AML-193 (cell line): ENCODE measurements around the gene RALGPS1.

Experiments
- DNase-seq, 2 experiments: peaks; one replicate each; lab custom pipeline; 2025; lab: John Stamatoyannopoulos, UW

Gene RALGPS1

DNA sequence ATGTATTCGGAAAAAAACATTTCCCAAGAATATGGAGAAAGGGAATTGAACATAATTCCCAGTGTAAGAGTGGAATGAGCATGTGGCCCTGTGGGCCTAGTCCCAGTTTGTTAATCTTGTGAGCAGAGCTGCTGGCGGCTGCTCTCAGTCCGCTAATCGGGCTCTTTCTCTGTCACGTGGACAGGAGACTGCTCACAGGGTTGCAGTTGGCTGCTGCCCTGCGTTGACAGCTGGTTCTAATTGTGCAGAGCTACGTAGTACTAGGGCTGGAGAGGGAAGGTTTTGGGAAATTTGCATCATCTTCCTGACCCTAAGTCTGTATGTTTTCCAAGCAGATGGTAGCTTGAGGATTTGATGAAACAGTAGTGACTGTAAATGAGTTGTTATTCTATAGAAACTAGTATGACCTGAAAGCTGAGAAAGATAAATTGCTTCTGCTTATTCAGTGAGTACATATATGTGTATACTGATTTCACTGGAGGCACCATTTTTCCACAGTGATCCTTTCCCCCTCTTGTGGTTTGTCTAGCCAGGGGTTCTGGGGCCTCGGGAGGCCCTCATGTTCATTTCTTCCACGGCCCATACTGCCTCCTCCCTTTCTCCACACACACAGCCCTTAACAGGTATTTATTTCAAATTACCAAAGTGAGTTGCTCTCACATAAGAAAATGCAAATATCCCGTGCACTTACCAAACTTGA lies 107.2 kb downstream of the RALGPS1 start:
- DNase-seq, result no peak

DNA sequence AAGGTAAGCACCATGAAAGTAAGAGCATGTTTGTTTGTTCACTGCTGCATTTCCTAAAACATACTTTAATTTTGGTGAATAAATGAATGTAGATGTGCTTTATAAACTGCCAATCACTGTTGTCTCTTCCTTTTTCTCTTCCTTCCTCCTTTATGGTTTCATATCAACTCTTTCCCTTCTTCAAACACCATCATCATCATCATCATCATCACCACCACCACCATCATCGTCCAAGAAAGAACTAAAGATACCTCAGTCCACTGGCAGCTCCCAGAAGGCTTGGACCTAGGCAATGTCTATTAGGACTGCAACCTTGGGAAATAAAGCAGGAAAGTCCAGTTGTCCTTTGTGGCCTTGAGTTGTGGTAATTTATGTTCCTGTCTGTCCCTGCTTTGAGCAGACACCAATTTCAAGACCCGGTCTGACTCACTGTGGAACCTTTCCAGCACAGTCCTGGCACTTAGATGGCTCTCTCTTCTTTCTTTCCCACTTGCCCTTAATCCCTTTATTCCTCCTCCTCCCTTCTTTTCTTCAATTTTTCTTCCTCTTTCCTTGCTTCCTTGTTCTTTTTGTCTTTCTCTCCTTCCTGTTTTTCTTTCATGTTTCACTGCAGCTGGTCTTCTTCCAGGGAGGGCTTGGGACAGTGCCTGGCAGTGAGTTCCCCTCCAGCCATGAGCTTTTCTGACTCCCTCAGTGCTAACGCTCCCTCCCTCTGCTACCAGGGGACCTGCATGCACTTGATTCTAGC lies 108.5 kb downstream of the RALGPS1 start:
- no peak for DNase-seq

DNA sequence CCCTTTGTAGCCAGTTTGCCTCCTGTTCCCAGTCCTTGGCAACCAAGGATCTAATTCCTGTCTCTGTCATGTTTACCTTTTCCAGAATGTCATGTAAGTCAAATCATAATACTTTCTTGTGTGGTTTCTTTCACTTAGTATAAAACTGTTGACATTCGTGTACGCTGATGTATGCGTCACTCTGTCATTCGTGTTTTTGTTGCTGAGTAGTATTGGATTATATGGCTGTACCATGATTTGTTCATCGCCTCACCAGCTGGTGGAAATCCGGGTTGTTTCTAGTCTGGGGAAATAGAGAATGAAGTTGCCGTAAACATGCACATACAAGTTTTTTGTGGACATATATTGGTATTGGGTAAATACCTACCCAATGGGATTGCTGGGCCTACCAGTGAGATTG lies 110.5 kb downstream of the RALGPS1 start:
- DNase-seq, result no peak

DNA sequence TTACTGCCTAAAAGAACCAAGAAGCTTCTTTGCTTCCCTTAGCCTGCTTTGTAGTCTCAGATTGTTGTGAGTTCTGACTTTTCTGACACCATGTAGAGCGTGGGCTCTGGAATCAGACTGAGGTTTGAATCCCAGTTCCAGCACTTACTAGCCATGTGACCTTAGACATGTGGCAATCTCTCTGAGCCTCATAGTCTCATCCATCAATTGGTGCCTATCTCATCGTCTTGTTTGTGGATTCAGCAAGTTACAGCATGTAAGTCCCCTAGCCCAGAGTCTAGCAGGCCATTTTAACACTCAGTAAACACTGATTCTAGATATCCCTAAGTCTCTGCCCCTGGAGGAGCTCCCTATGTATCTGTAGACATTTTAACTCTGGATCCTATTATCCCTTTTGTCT lies 113.1 kb downstream of the RALGPS1 start:
- DNase-seq, result no peak

DNA sequence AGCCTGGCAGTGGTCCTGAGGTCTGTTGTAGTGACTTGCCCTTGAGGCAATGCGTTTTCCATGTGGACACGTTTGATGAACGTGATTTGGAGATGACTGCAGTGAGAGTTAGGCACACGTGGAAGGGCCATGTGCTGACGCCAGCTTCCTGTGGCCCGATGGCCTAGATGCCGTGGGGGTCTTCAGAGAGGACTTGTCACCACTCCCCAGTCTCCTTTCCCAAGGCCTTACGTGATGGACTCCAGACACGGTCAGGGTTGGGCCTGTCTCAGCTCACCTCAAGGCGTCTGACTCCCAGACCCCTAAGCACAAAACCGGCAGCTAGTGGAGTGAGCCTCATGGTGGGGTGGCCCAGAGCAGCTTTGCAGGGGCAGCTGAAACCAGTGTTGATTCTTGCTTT lies 115.0 kb downstream of the RALGPS1 start:
- DNase-seq, result no peak

DNA sequence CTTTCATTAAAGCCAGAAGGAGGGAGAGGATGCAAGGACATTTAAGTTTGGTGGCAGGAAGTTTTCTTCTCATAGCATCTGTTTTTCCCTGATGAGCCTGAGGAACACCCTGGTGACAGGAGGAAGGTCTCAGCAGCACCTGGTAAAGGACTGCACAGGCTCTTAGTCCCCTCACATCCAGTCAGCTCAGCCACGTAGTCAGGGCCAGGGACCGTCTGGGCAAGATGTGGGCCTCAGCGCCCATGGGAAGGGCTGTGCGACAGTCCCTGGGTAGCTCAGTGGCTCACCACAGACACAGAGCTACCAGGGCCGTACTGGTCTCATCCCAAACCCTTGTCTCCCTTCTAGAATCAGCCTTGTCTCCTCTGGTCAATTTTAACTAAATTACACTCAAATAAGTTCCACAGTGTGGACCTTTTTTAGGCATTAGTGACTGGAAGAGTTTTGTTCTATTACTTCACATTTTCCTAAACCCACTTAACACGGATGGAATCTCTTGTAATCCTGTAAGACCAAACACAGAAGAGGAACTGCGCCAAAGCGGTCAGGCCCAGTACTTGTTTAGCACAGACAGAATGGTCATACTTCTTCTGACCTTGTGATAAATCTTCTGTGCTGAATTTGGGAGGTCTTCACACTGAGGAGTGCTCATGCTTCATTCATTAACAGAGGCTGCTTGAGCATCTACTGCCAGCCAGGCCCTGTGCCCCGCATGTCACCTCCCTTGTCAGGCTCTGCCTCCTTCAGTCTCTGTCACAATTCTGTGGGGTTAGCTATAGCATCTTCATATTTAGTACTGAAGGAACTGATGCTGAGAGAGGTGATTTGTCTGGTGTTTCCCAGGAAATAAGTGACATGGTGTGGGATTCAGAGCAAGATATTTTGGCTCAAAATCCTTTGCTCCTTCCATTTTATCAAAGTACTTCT lies 116.5 kb downstream of the RALGPS1 start:
- no peak for DNase-seq

DNA sequence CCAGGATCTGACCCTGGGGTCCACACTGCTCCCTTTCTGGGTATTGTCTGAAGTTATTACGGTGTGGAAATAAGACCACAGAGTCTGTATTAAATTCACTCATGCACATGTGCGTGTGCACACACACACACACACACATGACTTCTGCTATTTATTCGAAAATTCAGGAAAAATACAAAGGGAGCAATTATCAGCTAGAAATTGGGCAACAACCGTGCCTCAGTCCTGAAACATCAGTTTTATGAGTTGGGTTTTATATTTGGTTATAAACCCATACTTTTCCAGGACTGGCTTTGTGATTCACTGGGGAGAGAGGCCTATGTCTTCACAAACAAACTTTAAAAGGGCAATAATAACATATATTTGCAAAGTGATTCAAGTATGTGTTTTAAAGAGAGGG lies 117.7 kb downstream of the RALGPS1 start:
- DNase-seq, result no peak

DNA sequence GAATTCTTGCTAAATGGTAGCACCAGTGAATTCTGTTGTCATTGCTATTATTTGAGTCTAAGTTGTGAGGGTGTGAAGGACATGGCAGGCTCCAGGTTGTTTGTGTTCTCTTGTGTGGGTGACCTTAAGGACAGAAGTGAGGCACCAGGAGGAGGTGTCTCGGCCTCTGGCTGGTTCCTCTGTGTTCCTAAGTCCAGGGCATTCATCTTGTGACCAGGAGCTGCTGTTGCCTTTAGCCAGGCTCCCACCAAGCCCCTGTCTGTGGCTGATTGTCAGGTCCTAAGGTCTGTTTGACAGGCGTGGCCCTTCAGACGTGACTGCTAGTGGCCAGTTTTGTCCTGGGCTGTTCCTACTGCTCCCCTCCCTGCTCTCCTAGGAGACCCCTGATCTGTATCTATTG lies 118.5 kb downstream of the RALGPS1 start:
- DNase-seq, result no peak

DNA sequence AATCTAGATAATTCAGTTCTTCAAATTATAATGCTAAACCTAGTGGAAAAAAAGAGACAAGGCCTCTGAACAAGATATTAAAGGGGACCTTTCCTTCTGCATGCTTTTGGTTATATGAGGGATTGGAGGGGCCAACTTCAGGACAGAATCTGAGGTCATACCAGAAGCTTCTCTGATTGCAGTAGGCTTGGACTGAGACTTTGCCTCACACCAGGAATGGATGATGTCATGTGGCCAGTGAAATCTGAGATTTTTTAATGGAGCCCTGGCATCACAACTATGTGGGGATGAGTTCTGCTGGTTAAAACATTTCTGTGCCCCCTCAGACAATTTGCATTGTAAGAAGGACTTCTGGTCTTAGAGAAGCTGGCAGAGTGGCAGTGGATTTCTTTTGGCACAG lies 119.2 kb downstream of the RALGPS1 start:
- DNase-seq, result no peak

DNA sequence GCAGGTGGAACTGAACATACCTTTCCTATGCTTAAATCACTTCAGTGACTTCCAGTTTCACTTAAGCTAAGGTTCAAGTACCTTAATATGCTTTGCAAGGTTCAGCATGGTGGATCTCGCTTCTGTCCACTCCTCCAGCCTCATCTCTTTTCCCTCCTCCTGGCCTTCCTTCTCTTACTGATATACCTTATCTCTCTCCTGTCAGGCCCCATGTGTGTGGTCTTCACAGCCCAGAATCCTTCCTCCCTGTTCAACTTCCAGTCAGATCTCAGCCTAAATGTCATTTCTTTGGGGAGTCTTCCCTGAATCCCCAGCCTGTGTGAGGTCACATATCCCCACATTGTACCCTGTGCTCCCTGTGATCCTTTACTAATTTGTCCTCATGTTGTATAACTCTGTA lies 120.1 kb downstream of the RALGPS1 start:
- DNase-seq, result no peak

DNA sequence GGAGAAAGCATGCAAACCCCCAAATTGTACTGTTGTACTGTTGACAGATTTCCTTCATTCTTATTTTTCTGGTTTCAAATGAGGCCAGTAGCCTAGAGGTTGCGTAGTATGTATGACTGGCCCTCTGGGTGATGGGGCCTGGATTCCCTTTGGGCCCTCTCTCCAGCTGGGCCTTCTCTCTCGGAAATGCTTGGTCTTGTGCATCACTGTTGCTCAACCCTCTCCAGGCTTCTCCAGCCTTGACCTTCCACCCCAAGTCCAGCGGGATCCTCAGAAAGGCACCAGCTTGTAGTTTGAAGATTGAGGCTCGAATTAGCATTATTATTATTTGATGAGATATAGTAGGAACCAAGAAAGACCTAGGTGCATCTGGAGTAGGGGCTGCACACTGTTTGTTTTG lies 120.8 kb downstream of the RALGPS1 start:
- DNase-seq, result no peak

DNA sequence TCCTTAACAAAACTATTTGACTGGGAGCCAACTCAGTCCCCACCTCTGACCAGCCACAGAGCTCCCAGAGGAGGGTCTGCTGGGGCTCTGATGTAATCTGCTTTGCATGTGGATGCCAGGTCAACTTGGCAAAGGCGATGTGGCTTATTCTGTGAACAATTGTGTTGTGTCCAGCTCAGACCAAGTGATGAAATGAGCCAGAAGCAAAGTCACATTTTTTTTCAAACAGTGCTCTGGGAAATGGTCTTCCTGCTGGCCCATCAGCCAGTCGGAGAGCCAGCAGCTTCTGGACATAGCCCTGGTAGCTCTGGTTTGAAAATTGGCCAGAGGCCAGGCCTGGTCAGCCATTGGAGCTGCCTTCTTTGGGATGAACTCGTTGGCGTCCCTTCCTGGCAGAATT lies 121.4 kb downstream of the RALGPS1 start:
- DNase-seq, result no peak

DNA sequence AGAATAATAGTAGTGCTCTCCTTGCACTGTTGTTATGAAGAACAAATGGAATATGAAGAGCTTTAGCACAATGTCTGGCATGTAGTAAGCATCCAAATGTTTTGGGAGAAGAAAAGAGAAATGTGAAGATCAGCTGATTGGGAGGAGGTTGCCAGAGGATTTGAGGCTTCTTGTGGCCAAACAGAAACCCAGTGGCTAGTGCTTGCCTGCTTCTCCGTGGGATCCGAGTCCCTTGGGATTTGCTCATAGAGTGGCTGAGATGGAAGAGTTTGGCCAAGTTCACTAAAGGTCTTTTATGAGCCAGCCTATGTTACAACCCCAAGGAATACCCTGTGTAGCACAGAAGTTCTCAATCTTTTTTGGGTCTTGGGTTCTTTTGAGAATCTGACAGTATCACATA lies 121.9 kb downstream of the RALGPS1 start:
- DNase-seq, result no peak

DNA sequence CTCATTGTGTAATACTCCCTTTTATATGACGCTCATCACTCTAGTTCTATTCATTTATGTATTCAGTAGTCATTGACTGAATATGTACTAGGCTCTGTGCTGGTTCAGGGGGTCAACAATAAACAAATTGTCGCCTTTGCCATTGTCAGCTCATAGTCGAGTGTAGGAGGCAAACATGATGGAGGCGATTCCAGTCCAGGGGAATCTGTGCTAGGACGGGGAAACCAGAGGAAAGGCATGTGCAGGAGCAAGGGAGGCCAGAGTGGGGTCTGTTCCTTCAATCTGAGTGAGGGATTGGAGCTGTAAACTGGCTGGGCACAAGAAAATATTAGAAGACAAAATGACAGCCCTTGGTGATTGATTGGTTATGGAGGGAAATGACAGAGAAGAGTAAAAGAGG lies 123.9 kb downstream of the RALGPS1 start:
- no peak for DNase-seq

DNA sequence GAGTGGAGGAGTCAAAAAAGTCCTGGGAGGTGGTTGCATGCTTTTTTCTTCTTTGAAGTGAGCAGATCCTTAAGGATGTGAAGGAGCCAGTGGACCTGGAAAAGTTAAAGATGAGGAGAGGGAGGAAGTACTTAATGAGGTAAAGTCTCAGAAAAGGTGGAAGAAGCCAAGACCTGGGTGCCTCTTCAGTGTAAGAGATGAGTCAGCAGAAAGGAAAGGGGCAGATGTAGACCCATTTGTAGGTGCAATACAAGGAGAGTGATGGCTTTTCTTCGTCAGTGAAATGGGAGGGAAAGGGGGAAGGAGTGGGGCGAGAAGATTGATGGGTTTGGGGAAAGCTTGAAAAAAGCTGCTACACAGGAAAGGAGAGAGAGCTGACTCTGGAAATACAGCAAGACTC lies 124.9 kb downstream of the RALGPS1 start:
- DNase-seq, result no peak

DNA sequence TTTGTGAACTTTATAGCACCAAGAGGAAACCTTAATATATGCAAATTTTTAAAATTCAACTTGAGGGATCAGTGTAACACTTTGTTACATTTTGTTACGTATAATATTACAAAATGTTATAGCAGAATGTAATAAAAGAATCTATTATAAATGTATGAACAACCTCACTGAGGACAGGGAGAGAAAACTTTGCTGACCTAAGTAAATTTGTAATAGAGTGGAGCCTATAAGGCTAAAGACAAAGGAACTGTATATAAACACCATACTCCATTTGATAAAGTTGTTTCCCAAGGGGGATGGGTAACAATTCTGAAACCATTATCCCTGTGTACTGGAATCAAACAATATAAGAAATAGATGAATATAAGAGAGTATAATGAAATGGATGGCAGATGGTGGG lies 130.6 kb downstream of the RALGPS1 start:
- no peak for DNase-seq

DNA sequence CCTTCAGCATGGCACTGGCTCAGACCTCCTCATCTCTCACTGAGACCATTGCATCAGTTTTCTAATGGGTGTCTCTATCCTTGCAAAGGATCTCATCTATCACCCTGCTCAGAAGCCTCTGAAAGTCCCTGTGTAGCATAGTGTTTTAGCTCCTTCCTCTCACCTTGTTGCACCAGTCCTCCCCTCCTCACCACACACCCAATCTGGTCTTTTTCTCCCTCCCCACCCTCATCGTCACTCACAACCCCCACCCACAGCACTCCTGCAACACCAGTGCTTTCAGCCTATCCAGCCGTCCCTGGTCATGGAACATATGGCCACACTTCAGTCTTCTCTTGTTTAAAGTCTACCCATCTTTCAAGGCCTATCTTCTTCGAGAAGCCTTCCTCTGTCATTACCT lies 133.4 kb downstream of the RALGPS1 start:
- no peak for DNase-seq

DNA sequence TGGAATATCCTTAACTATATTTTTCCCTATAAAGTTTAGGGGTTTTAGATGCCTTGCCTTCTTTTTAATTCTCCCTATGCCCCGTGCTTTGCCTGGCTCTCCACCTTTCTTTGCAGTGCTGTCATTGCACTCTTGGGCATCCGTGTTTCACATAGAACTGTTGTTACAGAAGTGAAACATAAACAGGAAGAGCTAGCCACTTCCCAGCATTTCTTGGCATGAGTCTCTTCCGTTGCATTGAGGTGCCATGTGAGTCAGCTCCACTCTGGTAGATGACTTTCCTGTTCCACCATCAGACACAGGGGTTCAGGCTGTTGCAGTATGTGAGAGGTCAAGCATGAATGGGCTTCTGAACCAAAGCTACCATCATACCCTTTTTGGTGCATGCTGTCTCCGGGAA lies 134.5 kb downstream of the RALGPS1 start:
- peak; percentile 65 to 68 for DNase-seq

DNA sequence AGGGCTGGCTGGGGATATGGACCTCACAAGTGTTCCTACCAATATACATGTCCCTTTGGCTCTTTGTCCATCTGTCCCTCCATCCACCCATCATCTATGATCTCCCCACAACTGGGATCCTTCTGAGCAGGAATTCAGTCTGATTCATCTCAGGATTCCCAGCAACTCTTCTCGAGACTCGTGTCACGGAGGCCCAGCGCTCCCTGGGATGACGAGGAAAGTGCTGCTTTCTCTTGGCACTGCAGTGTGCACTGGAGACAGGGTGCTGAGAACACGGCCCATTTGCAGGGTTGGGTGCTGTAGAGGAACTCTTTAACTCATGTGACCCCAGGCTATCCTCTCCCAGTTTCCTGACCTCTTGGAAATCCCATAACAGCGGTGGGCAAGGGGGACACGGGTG lies 135.0 kb downstream of the RALGPS1 start:
- DNase-seq, result no peak

DNA sequence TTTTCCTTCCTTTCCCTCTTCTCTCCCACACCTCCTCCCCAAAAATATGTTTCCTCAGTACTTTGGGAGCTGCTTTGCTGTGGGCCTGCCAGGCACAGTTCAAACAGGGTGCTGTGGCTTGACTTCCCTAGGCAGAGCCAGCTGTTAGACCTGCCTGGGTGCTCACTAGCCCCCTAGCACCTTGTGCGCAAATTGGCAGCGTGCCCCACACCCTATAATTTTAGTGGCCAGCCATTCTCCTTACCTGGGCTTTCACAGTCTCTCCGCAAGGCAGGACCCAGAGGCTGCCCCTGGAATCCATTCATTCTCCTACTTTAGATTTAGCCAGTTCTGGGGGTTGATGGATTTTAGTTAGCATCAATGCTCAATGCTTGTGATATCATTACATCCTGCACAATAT lies 135.6 kb downstream of the RALGPS1 start:
- DNase-seq, result no peak

DNA sequence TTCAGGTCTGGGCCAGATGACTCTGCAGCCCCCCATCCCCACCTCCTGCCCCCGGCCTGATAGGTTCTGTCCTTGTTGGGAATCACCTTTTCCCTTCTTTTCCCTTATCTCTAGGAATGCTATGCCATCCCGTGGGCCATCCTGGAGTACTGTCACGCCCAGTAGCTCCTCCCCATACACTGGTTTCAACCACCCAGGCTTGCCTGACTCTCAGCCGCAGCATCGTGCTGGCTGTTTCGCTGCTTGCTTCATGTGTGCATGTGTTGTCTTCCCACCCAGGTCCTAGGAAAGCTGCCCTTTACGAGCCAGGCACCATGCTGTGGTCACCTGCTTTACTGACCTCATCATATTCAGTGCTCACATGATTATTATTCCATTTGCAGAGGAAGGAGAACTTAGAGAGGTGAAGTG lies 136.0 kb downstream of the RALGPS1 start:
- no peak for DNase-seq

DNA sequence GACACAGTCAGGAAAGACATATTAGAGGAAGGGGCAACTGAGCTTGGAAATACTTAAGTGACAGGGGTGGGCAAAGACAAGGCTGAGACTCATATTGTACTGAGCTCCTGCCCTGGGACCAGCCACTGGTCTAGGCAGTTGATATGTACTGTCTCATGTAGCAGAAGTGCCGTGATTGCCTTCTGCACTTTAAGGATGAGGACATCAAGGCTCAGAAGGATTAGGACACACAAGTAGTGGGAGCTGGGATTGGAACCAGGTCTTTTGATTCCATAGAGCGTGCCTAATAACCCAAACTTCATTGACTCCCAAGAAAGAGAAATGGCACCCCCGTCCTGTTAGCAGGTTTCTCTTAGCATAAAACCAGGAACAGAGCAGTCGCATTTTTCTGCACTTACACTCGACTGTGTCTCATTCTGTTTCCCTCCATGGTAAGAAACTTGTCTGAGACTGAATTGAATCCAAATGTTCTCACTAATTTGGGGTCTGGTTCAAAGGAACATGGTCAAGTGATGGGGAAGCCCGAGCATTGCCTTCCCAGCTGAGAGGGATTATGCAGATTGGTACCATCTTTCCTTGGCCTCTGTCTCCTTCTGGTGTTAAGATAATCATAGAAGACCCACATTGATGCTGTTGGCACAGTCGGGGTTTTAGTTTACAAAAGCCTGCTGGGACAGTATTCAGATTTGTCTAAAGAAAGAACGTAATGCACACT lies 137.5 kb downstream of the RALGPS1 start:
- no peak for DNase-seq
